Stimulated activated CD4-positive, alpha-beta T cell treated with anti-CD3 and anti-CD28 coated beads, Interleukin-1b, Interleukin-23, amount 100 ng/mL, for 48 hours (primary cell): Measurements from ENCODE around the gene KLHL26.
"Not testable (repeated sequence)": the region's sequence is repeated elsewhere in the genome, so short reads cannot be mapped to it uniquely, and the experiment has no call there.

Experiments used
- DNase-seq: peaks from one replicate; pipeline ENCODE4 v3.0.0-alpha.2; 2020

The KLHL26 gene

GRCh38 chr19:18636969-18637629 is at the start of gene KLHL26:
KLHL26 (plus strand) TSS chr19:18637028; CDS start chr19:18637055, 27 bp downstream.
- no peak for DNase-seq

GRCh38 chr19:18587561-18587960 is 49.3 kb upstream of the KLHL26 start:
- DNase-seq = no peak

GRCh38 chr19:18587962-18588610 is 48.7 kb upstream of the KLHL26 start:
- DNase-seq = no peak

GRCh38 chr19:18588611-18589379 is 48.0 kb upstream of the KLHL26 start, which contains the start of gene REX1BD:
REX1BD (plus strand) TSS chr19:18588798; CDS start chr19:18588802, 4 bp downstream.
- peak; percentile 87 for DNase-seq

- DNase-seq = peak; percentile 77
These were observed 47.2 kb upstream of the KLHL26 start for GRCh38 chr19:18589380-18590272.

- DNase-seq = peak; percentile 35
These were observed 46.3 kb upstream of the KLHL26 start for GRCh38 chr19:18590273-18591272.

- DNase-seq = no peak
These were observed 45.0 kb upstream of the KLHL26 start for GRCh38 chr19:18591735-18592385.

- not testable (repeated sequence) for DNase-seq
These were observed 44.1 kb upstream of the KLHL26 start for GRCh38 chr19:18592732-18593131.

GRCh38 chr19:18593367-18594095 is 43.3 kb upstream of the KLHL26 start:
- no peak for DNase-seq

GRCh38 chr19:18594096-18594823 is 42.6 kb upstream of the KLHL26 start:
- DNase-seq = peak; percentile 67

GRCh38 chr19:18594824-18595373 is 41.9 kb upstream of the KLHL26 start:
- DNase-seq = no peak

GRCh38 chr19:18595475-18595874 is 41.4 kb upstream of the KLHL26 start:
- no peak for DNase-seq

GRCh38 chr19:18596752-18597157 is 40.1 kb upstream of the KLHL26 start:
- DNase-seq = no peak

GRCh38 chr19:18597809-18598660 is 38.8 kb upstream of the KLHL26 start:
- no peak for DNase-seq

GRCh38 chr19:18599485-18599884 is 37.3 kb upstream of the KLHL26 start:
- no peak for DNase-seq

GRCh38 chr19:18600692-18601397 is 36.0 kb upstream of the KLHL26 start:
- not testable (repeated sequence) for DNase-seq

- no peak for DNase-seq
These were observed 35.0 kb upstream of the KLHL26 start for GRCh38 chr19:18601875-18602274.
